ENCODE results near the gene PSMG4.

PSMG4 gene

DNA sequence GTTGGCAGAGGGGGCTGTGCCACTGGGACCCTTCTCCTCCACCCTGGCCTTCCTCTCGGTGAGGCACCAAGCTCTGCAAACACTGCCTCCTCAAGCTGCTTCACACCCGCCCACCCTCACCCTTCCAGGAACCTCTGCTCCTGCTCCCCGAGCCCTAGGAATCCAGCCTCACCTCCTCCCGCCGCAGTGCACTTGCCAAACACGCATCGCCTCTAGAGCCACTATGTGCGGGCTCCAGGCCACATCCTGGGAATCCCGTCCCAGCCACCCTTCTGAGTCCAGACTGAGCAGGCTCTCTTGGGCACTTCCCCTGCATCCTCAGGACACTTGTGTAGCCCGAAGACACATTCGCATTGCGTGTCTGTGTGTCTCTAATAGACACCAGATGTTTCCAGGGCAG lies 18.5 kb downstream of the PSMG4 start:
- DNase-seq = no peak

DNA sequence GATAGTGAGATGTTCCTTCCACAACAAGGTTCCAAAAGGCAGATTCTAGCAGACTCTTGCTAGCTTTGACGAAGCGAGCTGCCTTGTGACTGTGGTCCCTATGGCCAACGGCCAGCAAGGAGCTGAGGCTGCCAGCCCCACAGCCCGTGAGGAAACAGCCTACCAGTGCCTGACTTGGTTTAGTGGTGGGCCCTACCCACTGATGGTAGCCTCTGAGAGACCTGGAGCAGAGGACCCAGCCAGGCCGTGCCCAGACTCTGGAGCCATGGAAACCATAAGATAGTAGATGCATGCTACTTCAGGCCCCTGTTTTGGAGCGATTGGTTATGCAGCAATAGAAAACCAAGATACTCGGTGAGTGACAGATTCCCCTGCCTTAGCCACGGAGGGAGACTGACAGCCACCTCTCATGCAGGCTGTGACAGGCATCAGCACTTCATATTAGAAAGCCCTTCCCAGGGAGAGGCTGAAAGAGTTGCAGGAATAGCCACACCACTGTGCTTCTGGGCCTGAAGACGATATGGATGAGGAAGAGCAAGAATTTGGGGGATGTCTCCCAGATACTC lies 19.2 kb downstream of the PSMG4 start:
- DNase-seq = no peak

DNA sequence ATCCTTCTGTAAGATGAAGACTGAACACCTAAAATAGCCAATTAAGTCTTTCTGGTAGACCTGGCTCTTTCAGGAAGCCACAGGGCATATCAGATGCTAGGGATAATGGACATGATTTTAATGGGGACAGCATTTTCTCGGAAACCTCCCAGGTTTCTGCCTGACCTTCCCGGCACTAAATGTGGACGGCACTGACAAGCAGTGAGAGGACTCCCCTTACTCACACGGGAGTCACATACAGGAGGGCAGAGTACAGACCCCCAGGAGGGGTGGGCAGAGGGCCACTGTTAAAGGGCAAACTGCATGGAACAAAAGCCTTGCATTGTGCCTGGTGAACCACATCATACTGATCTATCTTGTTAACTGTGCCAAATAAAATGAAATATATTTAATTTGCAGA lies 19.9 kb downstream of the PSMG4 start:
- no peak for DNase-seq

DNA sequence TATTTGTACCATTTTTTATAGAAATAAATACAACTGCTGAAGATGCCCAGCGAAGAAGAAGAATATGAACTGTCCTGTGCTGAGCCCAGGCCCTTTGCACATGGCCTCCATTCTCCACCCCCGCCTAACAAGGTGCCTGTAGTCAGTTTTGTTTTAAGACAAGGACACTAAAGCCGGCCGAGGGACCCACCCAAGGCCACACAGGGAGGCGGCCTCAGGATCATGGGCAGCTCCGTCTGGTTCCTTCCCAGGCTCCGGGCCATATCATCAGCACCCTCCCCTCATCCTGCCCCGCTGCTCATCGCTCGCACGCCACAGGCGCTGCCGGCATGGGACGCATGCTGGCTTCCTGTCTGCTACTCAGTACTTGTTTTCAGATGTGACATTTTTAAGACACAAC lies 21.3 kb downstream of the PSMG4 start:
- no peak for DNase-seq

DNA sequence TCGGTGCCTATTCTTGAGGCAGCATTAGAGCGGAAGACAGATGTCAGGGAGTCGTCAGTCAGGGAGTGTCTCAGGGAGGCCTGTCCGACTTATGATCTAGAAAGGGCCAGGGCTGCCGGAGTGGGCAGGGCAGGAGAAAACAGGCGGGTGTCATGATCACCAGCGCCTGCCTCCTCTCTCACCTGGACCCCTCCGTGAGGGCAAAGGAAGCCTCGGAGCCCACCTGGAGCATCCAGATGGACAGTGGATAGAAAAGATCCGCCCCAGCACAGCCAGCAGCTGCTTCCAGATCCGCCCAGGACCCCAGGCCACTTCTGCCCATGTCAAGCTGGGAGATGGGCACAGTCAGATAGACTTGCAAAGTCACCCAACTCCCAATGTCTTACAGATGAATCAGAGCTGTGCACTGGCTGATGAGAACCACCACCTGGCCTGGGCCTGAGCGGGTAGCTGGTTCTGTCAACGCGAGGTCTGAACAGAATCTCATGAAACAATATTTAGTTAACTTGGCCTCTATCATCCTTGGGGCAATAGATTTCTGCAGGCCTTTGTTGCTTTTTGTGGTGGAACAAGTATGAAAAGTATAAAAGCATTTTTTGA lies 22.2 kb downstream of the PSMG4 start:
- DNase-seq = no peak

DNA sequence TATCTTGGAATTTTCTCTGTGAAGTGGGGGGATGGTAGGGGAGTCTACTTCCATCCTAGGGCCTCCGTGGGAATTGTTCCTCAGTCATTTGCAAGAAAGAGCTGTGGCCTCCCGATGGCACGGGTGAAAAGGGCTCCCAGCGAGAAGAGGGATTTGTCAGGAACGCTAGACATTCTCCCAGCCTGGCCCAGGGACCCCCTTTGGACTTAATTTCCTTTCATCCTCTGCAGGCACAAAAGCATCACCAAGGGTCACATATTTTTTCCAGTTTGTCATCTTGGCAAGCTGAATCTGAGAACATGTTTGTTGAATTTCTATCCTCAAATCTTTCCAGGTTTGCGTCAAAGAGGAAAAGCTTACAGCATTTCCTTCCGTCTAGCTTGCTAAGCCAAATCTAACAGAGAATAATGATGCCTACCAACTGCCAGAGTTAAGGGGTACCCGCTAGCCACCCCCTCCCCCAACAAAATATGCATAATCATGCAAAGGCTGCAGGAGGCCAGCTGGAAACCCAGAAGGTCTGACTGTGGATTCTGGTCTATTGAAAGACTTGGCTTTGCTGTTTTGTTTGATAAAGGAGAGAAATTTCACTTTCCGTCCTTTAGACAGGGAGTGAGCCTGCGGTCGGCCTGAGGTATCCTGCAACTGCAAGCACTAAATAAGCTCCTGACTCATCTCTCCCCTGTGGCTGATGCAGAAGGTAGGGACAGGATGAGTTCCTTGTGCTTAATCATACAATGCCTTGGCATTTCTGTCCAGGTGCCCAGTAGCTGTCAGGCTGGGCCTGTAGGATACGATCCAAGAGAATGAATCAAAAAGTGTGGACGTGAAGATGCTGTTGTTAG lies 23.1 kb downstream of the PSMG4 start:
- DNase-seq = no peak

DNA sequence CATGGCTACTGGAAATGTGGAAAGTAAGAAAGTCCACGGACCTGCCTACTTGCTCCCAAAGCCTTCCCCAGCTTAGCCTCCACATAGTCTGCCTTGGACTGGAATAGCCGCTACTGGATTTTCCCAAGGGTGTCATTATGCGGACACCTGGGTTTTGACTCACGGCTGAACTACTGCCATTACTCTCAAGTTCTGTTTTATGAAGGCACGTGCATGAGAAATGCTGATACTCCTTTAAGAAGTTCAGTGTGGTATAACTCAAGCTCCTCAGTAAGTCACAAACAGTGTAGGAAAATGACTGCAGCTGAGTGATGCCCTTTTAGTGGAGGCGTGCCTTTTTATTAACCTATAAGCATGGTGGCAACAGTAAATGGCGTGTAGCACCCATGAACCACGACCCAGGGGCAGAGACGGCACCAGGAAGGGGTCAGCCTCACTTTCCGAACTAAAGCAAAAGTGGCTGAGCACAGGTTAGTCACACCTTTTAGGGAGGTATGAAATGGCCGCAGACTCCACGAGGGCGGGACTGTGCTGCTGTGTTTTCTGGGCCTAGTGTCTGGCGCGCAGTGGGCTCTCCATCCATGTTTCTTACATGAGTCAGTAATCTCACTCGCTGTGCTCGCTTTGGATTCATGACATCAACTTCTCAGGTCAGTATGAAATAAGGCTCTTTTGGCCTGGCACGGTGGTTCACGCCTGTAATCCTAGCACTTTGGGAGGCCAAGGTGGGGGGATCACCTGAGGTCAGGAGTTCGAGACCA lies 23.9 kb downstream of the PSMG4 start:
- no peak for DNase-seq

DNA sequence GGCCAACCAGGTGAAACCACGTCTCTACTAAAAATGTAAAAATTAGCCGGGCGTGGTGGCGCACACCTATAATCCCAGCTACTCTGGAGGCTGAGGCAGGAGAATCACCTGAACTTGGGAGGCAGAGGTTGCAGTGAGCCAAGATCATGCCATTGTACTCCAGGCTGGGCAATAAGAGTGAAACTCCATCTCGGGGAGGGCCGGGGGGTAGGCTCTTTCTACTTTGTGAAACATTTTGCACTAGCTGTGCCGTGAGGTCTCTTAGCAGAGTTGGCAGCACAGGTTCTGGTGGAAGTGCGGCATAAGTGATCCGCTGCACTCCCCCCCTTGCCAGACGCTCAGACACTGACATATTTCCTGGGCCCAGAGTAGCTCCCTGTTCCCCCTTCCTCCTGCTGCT lies 24.5 kb downstream of the PSMG4 start:
- no peak for DNase-seq

DNA sequence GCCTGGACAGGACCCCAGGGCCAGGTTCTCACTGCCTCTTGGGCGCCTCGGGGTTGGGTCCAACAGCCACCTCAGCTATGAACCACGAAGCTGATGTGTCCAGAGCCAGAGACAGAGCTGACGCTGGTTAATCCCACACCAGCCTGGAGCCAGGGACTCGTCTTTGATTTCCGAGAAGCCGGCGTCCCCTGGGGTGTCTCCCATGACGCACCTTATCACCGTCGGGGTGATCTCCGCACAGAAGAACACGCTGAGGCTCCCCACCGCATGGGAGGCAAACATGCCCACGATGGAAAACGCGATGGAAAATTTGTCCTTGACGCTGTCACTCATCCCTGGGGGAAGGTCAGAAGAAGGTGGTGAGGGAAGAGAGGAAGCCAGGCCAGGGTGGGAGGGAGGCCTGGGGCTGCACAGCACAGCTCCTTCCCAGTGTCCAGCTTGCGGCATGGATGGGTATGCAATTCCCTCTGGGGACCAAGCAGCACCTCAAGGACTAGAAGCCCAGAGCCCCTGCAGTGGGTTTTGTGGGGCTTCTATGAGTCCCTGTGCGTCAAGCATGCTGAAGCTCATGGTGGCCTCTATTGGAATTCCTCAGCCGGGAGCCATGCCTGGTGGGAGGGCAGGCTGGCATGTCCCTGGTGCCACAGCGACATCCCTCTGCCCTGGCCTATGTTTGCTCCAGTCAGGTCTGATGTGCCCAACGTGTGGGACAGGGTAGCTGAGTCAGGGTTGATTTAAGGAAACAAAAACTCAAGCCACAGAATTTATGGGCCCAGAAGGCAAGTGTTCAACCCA lies 25.1 kb downstream of the PSMG4 start:
- no peak for DNase-seq

DNA sequence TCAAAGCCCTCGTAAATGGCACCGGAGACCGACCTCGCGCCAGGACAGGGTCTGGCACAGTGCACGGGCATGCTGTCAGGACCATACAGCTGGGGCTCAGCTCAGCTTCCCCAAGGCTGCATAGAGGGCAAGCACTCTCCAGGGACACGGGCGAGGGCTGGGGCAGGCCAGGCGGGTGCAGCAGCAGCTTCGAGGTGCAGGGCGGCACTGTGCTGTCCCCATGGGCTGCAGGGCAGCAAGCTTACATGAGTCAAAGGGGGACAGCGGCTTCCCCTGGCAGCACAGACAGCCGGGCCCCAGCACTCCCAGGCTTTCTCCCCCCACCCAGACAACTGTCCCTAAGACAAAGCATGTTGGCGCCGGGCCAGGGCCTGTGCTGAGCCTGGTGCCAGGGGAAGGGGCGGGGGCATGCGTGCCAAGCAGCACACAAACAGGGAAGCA lies 25.7 kb downstream of the PSMG4 start:
- DNase-seq = peak; percentile 12 to 48

DNA sequence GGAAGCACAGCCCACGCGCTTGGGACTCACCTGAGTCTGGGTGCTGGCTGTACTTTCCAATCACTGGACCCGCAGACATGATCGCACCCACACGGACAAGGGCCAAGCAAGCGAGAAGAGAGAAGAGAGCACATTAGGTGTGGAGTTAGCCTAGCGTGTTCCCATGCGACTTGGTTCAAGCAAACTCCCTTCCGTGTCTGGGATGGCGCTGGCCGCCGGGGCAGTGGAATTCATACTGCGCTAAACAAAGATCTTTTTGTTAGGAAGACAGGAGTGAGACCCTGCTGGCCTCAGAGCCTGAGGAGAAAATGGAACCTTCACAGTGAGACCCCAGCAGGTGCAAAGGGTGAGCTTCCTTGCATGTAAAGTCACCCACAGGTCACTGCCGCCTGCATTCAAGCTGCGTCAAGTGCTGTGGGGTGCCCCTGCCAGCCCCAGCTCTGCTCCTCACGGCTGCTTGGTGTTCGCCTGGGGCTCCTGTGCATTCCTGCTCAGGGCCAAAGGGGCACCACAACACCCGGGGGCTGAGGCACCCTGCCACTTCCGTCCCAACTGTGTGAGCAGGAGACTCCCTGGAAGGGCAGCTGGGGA lies 26.4 kb downstream of the PSMG4 start:
- DNase-seq = peak in 1 of 2 donors; percentile 48

DNA sequence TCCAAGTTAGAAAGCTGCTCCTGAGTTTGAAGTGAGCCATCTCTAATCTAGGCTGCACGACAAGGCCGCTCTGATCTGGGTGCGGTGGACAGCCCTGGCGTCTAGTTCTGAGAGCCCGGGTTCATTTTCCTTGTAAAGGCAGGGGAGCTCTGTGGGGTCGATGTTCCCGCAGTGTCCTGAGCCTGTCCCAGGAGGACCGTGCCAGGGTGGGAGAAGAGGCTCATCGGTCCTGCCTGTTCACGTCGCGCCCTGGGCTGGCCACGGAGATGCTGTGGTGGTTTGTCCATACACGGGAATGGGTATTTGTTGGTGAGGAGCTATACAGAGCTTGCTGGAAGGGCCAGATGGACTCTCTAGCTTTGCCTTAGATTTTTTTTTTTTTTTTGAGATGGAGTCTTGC lies 27.0 kb downstream of the PSMG4 start:
- no peak for DNase-seq

DNA sequence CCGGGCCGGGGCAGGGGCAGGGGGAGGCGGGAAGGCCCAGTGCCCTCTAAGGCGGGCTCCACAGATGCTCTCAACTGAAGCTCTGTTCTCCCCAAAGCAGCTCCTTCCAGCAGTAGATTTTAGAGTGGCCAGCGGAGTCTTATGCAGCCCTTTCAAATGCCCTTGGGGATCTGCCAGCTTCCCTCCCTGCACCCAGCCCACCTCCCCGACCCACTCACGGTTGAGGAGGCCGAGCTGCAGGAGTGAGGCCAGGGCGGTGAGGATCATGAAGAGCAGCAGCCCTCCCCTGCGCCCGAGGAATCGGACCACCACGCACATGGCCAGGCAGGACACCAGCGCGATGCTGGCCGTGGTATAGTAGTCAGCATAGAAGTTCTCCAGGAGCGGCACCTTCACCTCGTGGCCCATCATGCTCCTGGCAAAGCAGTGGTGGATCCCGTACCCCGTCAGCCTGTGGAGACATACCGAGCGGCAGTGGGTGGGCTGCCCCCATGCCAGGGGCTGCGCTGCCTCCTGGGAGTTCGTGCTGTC lies 28.0 kb downstream of the PSMG4 start:
- DNase-seq = no peak

DNA sequence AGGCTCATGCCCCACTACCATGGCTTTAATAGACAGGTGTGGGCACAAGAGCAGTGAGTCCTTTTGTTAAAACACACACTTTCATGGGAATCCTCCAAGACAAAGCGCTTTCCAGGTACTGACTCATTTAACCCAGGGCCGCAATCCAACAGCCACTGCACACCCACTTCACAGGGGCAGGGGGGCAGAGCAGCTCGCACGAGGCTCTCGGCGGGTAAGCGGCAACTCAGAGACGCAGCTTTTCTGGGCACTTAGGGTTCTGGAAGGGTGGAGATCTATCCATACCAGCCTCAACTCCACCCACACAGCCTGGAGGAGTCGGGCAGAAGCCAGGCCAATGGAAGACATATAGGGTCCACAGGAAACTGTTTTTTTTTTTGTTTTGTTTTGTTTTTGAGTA lies 28.6 kb downstream of the PSMG4 start:
- DNase-seq = no peak

DNA sequence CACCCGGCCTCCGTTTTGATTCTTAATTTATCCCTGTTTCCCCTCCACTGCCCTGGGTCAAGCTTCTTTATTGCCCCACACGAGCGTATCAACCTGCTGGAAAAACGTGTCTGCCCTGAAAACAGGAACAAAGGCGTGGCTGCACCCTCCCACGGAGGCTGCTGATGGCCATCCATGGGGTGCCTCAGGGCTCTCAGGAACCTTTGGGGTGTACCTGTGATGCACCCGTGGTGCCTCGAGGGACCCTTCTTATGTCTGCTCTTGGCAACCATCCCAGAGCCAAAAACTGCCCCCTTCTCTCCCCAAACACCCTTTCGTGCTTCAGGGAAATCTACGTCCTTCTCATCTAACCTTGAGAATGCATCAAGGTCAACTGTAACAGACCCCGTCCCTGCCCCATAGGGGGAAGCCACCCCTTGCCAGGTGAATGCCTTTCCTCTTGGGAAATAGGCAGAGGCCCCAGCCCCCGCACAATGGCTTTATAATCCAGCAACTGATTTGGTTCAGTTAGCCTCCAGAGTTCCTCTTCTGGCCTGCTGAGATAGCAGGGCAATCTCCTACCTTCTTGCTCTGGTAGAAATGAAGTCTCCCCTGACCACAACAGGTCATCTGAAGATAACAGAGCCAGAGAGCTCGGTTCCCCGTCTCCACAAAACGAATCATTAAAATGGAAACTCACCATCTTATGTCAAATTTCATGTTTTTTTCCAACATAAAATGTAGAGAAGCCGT lies 29.4 kb downstream of the PSMG4 start:
- no peak for DNase-seq

DNA sequence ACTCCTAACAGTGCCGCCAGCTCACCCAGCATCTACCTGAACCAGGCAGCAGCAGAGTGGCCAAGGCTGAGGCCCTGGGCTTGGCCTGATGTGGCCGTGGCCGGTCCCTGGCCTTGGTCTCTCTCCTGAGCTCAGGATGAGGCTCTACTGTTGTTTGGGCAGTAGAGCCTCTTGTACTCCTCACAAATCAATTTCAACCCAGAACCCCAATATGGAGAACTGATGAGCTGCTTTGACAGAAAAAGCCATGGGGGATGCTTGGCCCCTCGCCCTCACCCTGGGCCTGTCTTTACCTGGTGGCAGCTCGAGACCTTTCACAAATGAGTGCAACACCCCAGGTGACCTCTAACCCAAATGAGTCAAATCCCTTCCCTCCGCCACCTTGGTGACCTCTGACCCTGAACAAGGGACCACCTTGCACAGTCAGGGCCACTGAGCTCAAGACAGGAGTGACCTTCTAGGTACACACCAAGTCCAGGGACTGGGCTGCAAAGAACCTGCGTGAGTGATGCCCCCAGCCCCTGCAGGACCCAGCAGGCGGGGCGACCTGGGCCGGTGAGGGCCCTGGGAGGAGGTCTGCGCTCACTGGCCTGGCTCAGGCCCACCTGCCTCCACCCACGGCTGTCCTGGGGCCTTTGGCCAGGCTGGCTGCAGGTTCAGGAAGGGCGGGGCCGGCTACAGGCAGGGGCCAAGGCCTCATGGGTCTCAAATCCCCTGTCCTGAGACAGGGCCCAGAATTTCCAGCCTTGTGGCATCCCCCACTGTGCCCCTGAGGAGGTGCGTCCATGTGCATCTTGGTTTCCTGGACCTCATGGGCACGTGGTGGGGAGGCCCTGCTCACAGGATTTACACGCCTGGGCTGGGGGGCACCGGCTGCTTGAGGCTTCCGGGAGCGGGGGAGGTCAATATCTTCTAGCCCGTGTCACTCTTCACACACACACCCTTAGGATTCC lies 30.2 kb downstream of the PSMG4 start:
- DNase-seq = no peak

DNA sequence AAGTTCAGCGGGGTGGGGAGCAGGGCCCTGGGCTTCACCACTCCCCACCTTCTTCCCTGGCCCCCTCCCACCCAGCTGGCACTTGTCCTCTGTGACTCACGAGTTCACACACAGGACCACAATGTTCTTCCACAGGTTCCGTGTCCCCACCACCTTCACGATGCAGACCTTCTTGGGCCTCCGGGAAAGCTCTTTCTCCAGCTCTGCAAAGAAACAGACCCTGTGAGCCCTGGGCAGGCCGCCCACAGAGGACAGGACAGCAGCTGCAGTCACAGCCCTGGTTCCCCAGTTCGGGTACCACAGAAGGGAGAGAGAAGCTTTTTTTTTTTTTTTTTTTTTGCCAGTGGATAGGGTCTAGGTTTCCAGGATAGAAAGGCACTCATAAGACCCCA lies 30.9 kb downstream of the PSMG4 start:
- no peak for DNase-seq

DNA sequence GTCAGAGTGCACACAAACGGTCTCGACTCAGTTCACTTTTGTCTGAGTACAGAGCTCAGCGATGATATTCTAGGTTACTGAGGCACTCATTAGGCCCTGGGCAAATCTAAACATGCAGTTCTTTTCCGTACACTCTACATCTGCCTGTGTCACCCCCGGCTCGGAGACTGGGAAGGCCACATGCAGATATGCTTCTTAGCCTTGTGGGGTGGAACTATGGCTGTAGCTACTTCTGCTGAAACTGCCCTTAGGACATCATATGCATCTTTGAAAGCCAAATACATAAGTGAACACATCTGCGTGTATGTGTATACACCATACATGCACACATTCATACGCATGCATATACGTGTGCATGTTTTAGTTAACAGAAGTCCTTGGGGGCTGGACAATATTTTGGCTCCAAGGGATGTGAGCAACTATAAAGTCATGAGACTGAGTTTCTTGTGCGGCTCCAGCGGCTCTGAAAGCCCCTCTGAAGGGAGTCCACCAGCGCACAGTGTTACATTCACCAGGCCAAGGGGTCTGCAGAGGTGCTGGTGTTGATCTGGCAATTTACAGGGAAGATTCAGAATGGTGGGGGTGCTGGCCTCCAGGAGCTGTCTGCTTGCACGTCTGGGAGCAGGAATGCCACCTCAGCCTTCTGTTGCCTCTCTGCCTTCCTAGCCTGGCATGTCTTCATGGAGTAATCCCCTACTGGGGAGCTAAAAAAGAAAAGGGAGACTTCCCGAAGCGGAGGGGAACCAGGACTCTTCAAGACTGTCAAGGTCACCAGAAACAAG lies 31.6 kb downstream of the PSMG4 start:
- DNase-seq = no peak

DNA sequence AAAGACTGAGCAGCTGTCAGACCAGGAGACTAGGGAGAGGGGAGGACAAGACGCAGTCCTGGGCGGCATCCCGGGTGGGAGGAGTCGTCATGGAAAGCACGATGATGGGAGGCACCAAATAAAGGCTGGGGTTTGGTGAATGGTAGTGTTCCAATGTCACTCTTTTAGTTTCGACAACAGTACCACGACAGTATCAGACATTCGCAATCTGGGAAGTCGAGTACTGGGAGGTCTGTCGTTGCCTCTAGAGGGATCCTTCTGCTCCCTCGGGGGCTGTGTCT lies 32.1 kb downstream of the PSMG4 start:
- DNase-seq = no peak

DNA sequence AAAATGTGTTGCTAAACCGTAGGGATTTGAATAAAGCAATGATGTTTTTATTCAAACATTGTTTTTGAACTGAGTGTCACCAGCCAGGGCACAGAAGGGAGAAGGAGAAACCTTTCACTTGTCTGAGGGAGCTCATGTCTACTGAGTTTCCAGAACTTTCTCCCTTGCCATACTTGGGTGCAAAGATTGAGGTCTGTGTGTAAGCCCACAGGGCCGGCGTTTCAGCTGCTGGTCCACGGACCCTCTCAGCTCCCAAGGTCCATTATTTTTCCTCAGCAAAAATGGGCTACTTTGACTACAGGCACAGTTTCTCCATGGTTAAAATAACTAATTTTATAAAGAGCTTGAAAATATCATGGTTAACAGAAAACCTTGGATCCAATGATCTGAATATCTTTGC lies 32.6 kb downstream of the PSMG4 start:
- DNase-seq = no peak
